ENCODE data around the gene GPATCH4.

GRCh38 chr1:156616463-156616862 is 15.2 kb upstream of the GPATCH4 start:
- no peak for TF ChIP-seq CTCF (IDR thresholded peaks at IDR 0.05)
- no peak for TF ChIP-seq EZH2 (IDR thresholded peaks at IDR 0.05; ENCODE audit: borderline replicate concordance, insufficient read depth, low read depth, low read length, poor library complexity, severe bottlenecking)
